ENCODE measurements around the gene OSBPL6.

GRCh38 chr2:178426388-178426787 lies 232.1 kb downstream of the OSBPL6 start:
- TF ChIP-seq CTCF (IDR thresholded peaks at IDR 0.05): no peak
- TF ChIP-seq POLR2A (IDR thresholded peaks at IDR 0.05): no peak

All from right lobe of liver (tissue), 4 donors.